Astrocyte (in vitro differentiated cells and primary cell): ENCODE measurements around the gene SBNO2. TPM values are rescaled to one million over a fixed set of nuclear protein-coding genes. Genes with fewer than 3 reads are reported as not detected.

ENCODE experiments used
- DNase-seq: peaks from one replicate; pipeline ENCODE4 v3.0.0-alpha.2; 2010; ENCODE audit warnings: low read depth
- FAIRE-seq: peaks from 2 replicates; lab custom pipeline; 2011; peaks lifted over from hg19 to GRCh38; lab: Jason Lieb, UNC
- H2AFZ ChIP-seq: 2 replicates; pipeline ENCODE4 v1.6.0; 2012; ENCODE audit warnings: low read depth, low read length, inconsistent platforms
- H3K27ac ChIP-seq: 2 replicates; pipeline ENCODE4 v1.5.1; 2011; ENCODE audit warnings: low read depth, low read length, inconsistent platforms
- H3K27me3 ChIP-seq: 2 replicates; pipeline ENCODE4 v1.6.0; 2011; ENCODE audit warnings: low read length, inconsistent platforms; ENCODE audit not compliant: insufficient read depth
- H3K36me3 ChIP-seq: 2 replicates; pipeline ENCODE4 v1.5.1; 2011; ENCODE audit warnings: low read length, inconsistent platforms; ENCODE audit not compliant: insufficient read depth
- H3K4me1 ChIP-seq: 2 replicates; pipeline ENCODE4 v1.5.1; 2011; ENCODE audit warnings: low read length, inconsistent platforms; ENCODE audit not compliant: insufficient read depth
- H3K4me2 ChIP-seq: 2 replicates; pipeline ENCODE4 v1.6.0; 2012; ENCODE audit warnings: low read length, inconsistent platforms
- H3K4me3 ChIP-seq: 2 replicates; pipeline ENCODE4 v1.5.1; 2011; ENCODE audit warnings: low read depth, mild to moderate bottlenecking, low read length, inconsistent platforms; ENCODE audit not compliant: insufficient read depth
- H3K79me2 ChIP-seq: 2 replicates; pipeline ENCODE4 v1.6.0; 2012; ENCODE audit warnings: mild to moderate bottlenecking, low read length, inconsistent platforms; ENCODE audit not compliant: insufficient read depth
- H3K9ac ChIP-seq: 2 replicates; pipeline ENCODE4 v1.6.0; 2012; ENCODE audit warnings: mild to moderate bottlenecking, low read length, inconsistent platforms
- H3K9me3 ChIP-seq: 2 replicates; pipeline ENCODE4 v1.5.1; 2012; ENCODE audit warnings: low read depth, mild to moderate bottlenecking, low read length, inconsistent platforms; ENCODE audit not compliant: insufficient read depth
- H4K20me1 ChIP-seq: 2 replicates; pipeline ENCODE4 v1.6.0; 2012; ENCODE audit warnings: low read length, inconsistent platforms; ENCODE audit not compliant: insufficient read depth
- H3K27ac Mint-ChIP-seq: one replicate; pipeline ENCODE4 v1.8.0; 2021; ENCODE audit warnings: mild to moderate bottlenecking, mixed read lengths; ENCODE audit not compliant: unreplicated experiment
- H3K27me3 Mint-ChIP-seq: one replicate; pipeline ENCODE4 v1.8.0; 2021; ENCODE audit warnings: low read depth, mixed read lengths; ENCODE audit not compliant: unreplicated experiment
- H3K36me3 Mint-ChIP-seq: one replicate; pipeline ENCODE4 v1.8.0; 2021; ENCODE audit warnings: low read depth, mixed read lengths; ENCODE audit not compliant: unreplicated experiment
- H3K4me1 Mint-ChIP-seq: one replicate; pipeline ENCODE4 v1.8.0; 2021; ENCODE audit warnings: low read depth, mixed read lengths; ENCODE audit not compliant: unreplicated experiment
- H3K4me3 Mint-ChIP-seq: one replicate; pipeline ENCODE4 v1.8.0; 2021; ENCODE audit warnings: mild to moderate bottlenecking, moderate library complexity, mixed read lengths; ENCODE audit not compliant: unreplicated experiment
- H3K9me3 Mint-ChIP-seq: one replicate; pipeline ENCODE4 v1.8.0; 2021; ENCODE audit warnings: mild to moderate bottlenecking, mixed read lengths; ENCODE audit not compliant: unreplicated experiment
- EZH2 ChIP-seq: IDR thresholded peaks from 2 replicates; pipeline ENCODE4 v1.6.1; 2012; ENCODE audit warnings: mild to moderate bottlenecking, low read length, inconsistent platforms; ENCODE audit not compliant: insufficient read depth
- total RNA-seq: library from RNA; stranded (reverse); gene quantifications from 2 replicates; pipeline ENCODE4 v1.2.1, GENCODE V29; 2021
- TF ChIP-seq, protein P1 (sequence below): IDR thresholded peaks from 2 replicates; pipeline ENCODE4 v1.5.1; 2011; ENCODE audit warnings: low read depth, mild to moderate bottlenecking, inconsistent platforms, low read length, moderate library complexity; ENCODE audit not compliant: insufficient read depth

Gene SBNO2
- total RNA-seq, 1 donor from 2014 or later: 39.3 TPM

- no peak overlapping the region for H3K4me3 Mint-ChIP-seq
- H3K27me3 ChIP-seq: peaks cover 31% of the 10 kb centered on the region
- H3K4me2 ChIP-seq: no peak overlapping the region
- no peaks in the 10 kb centered on the region for H3K9me3 ChIP-seq
- no peaks in the 10 kb centered on the region for H3K4me1 Mint-ChIP-seq
- no peaks in the 10 kb centered on the region for H3K4me1 ChIP-seq
- DNase-seq: no peak
- peaks cover 2% of the 10 kb centered on the region for H3K36me3 Mint-ChIP-seq
- no peak for FAIRE-seq
- H3K27ac ChIP-seq: no peak overlapping the region
- H3K27ac Mint-ChIP-seq: no peak overlapping the region
- H3K79me2 ChIP-seq: no peaks in the 10 kb centered on the region
- no peaks in the 10 kb centered on the region for H3K9me3 Mint-ChIP-seq
- peaks cover 35% of the 10 kb centered on the region for H3K27me3 Mint-ChIP-seq
- TF ChIP-seq, protein P1, sequence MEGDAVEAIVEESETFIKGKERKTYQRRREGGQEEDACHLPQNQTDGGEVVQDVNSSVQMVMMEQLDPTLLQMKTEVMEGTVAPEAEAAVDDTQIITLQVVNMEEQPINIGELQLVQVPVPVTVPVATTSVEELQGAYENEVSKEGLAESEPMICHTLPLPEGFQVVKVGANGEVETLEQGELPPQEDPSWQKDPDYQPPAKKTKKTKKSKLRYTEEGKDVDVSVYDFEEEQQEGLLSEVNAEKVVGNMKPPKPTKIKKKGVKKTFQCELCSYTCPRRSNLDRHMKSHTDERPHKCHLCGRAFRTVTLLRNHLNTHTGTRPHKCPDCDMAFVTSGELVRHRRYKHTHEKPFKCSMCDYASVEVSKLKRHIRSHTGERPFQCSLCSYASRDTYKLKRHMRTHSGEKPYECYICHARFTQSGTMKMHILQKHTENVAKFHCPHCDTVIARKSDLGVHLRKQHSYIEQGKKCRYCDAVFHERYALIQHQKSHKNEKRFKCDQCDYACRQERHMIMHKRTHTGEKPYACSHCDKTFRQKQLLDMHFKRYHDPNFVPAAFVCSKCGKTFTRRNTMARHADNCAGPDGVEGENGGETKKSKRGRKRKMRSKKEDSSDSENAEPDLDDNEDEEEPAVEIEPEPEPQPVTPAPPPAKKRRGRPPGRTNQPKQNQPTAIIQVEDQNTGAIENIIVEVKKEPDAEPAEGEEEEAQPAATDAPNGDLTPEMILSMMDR: no peak
- TF ChIP-seq EZH2: no peak
- no peak overlapping the region for H2AFZ ChIP-seq
- H3K4me3 ChIP-seq: no peak overlapping the region
- no peaks in the 10 kb centered on the region for H3K36me3 ChIP-seq
- no peaks in the 10 kb centered on the region for H4K20me1 ChIP-seq
- no peak overlapping the region for H3K9ac ChIP-seq
These were observed 101.6 kb downstream of the SBNO2 start for GRCh38 chr19:1072371-1073015.

DNA sequence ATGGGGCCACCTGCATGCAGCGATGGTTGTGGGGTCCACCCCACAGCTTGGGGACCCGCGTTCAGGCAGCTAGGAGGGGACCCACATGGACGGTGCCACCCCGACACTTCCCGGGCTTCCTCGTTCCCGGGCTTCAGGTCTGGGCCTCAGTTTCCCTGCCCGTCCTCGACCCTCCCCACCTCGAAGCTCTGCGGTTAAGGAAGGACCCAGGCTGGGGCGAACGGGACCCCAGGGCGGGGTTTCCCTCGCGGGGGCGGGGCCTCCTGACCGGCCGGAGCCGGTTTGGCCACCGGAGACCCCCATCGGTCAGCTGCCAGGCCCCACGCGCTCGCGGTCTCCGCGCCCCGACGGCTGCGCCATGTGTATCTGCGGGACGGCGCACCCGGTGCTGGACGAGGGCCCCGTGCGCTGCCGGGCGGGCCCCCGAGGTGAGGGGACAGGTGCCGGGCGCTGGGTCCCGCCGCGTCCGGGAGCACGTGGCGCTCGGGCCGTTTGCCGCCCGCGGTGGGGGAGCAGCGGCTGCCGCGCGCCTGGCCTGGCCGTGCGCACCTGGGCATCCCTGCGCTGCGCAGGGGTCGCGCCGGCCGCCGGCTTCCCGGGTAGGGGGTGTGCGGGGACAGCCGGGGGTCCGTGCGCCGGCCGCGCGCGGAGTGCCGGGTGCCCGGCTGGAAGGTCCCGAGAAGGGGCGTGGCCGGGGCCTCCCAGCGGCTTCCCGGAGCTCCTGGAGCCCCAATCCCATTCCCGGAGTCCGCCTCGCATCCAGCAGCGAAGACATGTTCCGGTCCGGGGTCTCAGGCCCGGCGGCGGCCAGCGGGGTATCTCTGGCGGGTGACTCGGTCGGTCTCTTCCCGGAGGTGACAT is 102.9 kb downstream of the SBNO2 start:
- H3K27ac Mint-ChIP-seq: no peak overlapping the region
- Histone ChIP-seq H3K4me3 (no peak overlapping the region), H4K20me1 (no peaks in the 10 kb centered on the region), H3K79me2 (no peaks in the 10 kb centered on the region), H3K4me1 (peaks cover 3% of the 10 kb centered on the region), H2AFZ (no peak overlapping the region), H3K9ac (no peak overlapping the region), H3K27me3 (peaks cover 35% of the 10 kb centered on the region), H3K4me2 (peak overlapping the region; percentile 44), H3K27ac (no peak overlapping the region), H3K36me3 (no peaks in the 10 kb centered on the region), H3K9me3 (no peaks in the 10 kb centered on the region)
- TF ChIP-seq EZH2: peak; percentile 93
- TF ChIP-seq, protein P1: no peak
- no peaks in the 10 kb centered on the region for H3K4me1 Mint-ChIP-seq
- no peak for DNase-seq
- peaks cover 35% of the 10 kb centered on the region for H3K27me3 Mint-ChIP-seq
- FAIRE-seq: no peak
- peaks cover 2% of the 10 kb centered on the region for H3K36me3 Mint-ChIP-seq
- no peak overlapping the region for H3K4me3 Mint-ChIP-seq
- no peaks in the 10 kb centered on the region for H3K9me3 Mint-ChIP-seq

GRCh38 chr19:1070576-1070930 is 103.5 kb downstream of the SBNO2 start:
- no peak for FAIRE-seq
- no peaks in the 10 kb centered on the region for H3K9me3 ChIP-seq
- no peaks in the 10 kb centered on the region for H3K79me2 ChIP-seq
- H3K27ac ChIP-seq: no peak overlapping the region
- H2AFZ ChIP-seq: no peak overlapping the region
- Mint-ChIP-seq H3K9me3 (no peaks in the 10 kb centered on the region), H3K27me3 (peaks cover 31% of the 10 kb centered on the region), H3K4me3 (no peak overlapping the region), H3K36me3 (peaks cover 2% of the 10 kb centered on the region), H3K27ac (no peak overlapping the region), H3K4me1 (no peaks in the 10 kb centered on the region)
- H3K9ac ChIP-seq: no peak overlapping the region
- peaks cover 35% of the 10 kb centered on the region for H3K27me3 ChIP-seq
- H3K4me2 ChIP-seq: no peak overlapping the region
- H4K20me1 ChIP-seq: peaks cover 5% of the 10 kb centered on the region
- no peak for DNase-seq
- no peaks in the 10 kb centered on the region for H3K36me3 ChIP-seq
- H3K4me3 ChIP-seq: no peak overlapping the region
- TF ChIP-seq, protein P1: no peak
- H3K4me1 ChIP-seq: peaks cover 3% of the 10 kb centered on the region
